Hindlimb muscle (tissue), 1 donor: ENCODE measurements around the gene TFF1. TPM values are rescaled to one million over a fixed set of nuclear protein-coding genes. Genes with fewer than 3 reads are reported as not detected.

Experiments used
- DNase-seq: peaks from one replicate; pipeline ENCODE4 v3.0.0-alpha.2; 2013
- polyA plus RNA-seq: library from polyadenylated mRNA; unstranded; fragments of 120-200 nt; gene quantifications from one replicate; pipeline ENCODE4 v1.2.1, GENCODE V29; 2013; ENCODE audit not compliant: insufficient read length

TFF1 gene
- polyA plus RNA-seq, 1 donor, result not detected

GRCh38 chr21:42379426-42380215, 13.3 kb upstream of the TFF1 start:
- DNase-seq, result no peak

- no peak for DNase-seq
These were observed 12.1 kb upstream of the TFF1 start for GRCh38 chr21:42378418-42378817.

- DNase-seq, result no peak
These were observed 11.6 kb upstream of the TFF1 start for GRCh38 chr21:42377951-42378340.

GRCh38 chr21:42377211-42377950, 11.0 kb upstream of the TFF1 start:
- DNase-seq, result no peak

GRCh38 chr21:42376338-42376982, 10.1 kb upstream of the TFF1 start:
- DNase-seq, result no peak

- DNase-seq, result no peak
These were observed 9.6 kb upstream of the TFF1 start for GRCh38 chr21:42375966-42376337.

- DNase-seq, result no peak
These were observed 9.2 kb upstream of the TFF1 start for GRCh38 chr21:42375506-42375905.

- no peak for DNase-seq
These were observed 8.6 kb upstream of the TFF1 start for GRCh38 chr21:42374864-42375499.

GRCh38 chr21:42374457-42374856, 8.1 kb upstream of the TFF1 start:
- DNase-seq, result no peak

GRCh38 chr21:42373908-42374455, 7.6 kb upstream of the TFF1 start:
- no peak for DNase-seq

GRCh38 chr21:42373196-42373907, 7.0 kb upstream of the TFF1 start:
- no peak for DNase-seq

- no peak for DNase-seq
These were observed 4.7 kb upstream of the TFF1 start for GRCh38 chr21:42370894-42371654.

- no peak for DNase-seq
These were observed 3.5 kb upstream of the TFF1 start for GRCh38 chr21:42369821-42370220.

GRCh38 chr21:42367367-42368165, 1.2 kb upstream of the TFF1 start:
- DNase-seq, result no peak

GRCh38 chr21:42365770-42366169, 565 bp downstream of the TFF1 start:
- no peak for DNase-seq

- no peak for DNase-seq
These were observed 1.9 kb downstream of the TFF1 start for GRCh38 chr21:42364304-42364865.

- DNase-seq, result no peak
These were observed 3.0 kb downstream of the TFF1 start for GRCh38 chr21:42363312-42363711.

GRCh38 chr21:42362700-42363099, 3.6 kb downstream of the TFF1 start:
- DNase-seq, result no peak

- no peak for DNase-seq
These were observed 4.1 kb downstream of the TFF1 start for GRCh38 chr21:42362198-42362597.

GRCh38 chr21:42361286-42361685, 5.0 kb downstream of the TFF1 start:
- no peak for DNase-seq
